Measurements from ENCODE around the gene KCNH1. TPM values are rescaled to one million over a fixed set of nuclear protein-coding genes. Genes with fewer than 3 reads are reported as not detected.

KCNH1 gene
- total RNA-seq, 2 donors from 2014 or later, result 0.40 to 0.64 TPM

DNA sequence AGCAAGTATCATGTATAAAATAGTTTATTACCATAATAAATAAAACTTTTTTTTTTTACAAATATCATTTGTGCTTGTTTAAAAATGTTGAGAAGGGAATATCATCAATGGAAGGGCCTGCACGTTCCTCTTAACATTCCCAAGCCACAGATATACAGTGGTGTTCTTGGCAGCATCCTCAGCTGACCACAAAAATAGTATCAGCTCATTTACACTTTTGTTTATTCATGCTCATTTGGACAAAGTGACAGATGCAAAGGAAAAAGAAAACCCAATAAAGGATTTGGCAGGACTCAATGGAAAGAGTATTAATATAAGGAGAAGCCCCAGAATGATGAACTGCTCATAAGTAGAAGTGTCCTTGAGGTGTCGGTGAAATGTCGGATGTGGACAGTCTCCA is 455.6 kb downstream of the KCNH1 start:
- no peaks in the 10 kb centered on the region for H3K9me3 ChIP-seq
- no peak overlapping the region for H3K9ac ChIP-seq (ENCODE audit: low read depth in 2 of 2, low read length in 2 of 2)
- H3K4me3 ChIP-seq, result no peak overlapping the region
- H3K27ac ChIP-seq, result no peak overlapping the region
- no peaks in the 10 kb centered on the region for H3K27me3 ChIP-seq
- TF ChIP-seq, protein P1, sequence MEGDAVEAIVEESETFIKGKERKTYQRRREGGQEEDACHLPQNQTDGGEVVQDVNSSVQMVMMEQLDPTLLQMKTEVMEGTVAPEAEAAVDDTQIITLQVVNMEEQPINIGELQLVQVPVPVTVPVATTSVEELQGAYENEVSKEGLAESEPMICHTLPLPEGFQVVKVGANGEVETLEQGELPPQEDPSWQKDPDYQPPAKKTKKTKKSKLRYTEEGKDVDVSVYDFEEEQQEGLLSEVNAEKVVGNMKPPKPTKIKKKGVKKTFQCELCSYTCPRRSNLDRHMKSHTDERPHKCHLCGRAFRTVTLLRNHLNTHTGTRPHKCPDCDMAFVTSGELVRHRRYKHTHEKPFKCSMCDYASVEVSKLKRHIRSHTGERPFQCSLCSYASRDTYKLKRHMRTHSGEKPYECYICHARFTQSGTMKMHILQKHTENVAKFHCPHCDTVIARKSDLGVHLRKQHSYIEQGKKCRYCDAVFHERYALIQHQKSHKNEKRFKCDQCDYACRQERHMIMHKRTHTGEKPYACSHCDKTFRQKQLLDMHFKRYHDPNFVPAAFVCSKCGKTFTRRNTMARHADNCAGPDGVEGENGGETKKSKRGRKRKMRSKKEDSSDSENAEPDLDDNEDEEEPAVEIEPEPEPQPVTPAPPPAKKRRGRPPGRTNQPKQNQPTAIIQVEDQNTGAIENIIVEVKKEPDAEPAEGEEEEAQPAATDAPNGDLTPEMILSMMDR (IDR thresholded peaks at IDR 0.05), result no peak
- no peaks in the 10 kb centered on the region for H3K4me1 ChIP-seq
- intact Hi-C loops (cut with DNase I), result no loop called here
- no peaks in the 10 kb centered on the region for H3K36me3 ChIP-seq
- DNase-seq, result no peak

DNA sequence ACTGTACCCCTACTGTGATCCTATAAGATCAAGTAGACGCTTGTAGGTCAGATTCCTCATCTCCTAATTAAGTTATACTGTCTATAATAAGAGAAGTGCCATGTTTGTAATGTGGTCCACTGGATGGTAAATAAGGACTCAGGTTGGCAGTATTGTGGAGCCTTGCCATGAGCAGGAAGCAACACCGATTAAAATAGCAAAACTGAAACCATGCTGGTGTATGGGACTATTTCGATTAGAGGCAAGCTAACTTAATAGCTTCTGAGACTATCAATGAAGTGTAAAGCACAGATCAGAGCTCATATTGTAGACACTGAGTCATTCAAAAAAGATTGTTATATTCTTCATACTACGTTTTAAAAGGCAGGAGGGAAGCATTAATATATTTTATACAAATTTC is 456.4 kb downstream of the KCNH1 start:
- TF ChIP-seq, protein P1 (IDR thresholded peaks at IDR 0.05), result no peak
- no peak overlapping the region for H3K4me3 ChIP-seq
- no peaks in the 10 kb centered on the region for H3K36me3 ChIP-seq
- no peak overlapping the region for H3K9ac ChIP-seq (ENCODE audit: low read depth in 2 of 2, low read length in 2 of 2)
- H3K9me3 ChIP-seq, result no peaks in the 10 kb centered on the region
- no peak overlapping the region for H3K27ac ChIP-seq
- no peaks in the 10 kb centered on the region for H3K27me3 ChIP-seq
- intact Hi-C loops (cut with DNase I), result no loop called here
- H3K4me1 ChIP-seq, result no peaks in the 10 kb centered on the region
- DNase-seq, result no peak

DNA sequence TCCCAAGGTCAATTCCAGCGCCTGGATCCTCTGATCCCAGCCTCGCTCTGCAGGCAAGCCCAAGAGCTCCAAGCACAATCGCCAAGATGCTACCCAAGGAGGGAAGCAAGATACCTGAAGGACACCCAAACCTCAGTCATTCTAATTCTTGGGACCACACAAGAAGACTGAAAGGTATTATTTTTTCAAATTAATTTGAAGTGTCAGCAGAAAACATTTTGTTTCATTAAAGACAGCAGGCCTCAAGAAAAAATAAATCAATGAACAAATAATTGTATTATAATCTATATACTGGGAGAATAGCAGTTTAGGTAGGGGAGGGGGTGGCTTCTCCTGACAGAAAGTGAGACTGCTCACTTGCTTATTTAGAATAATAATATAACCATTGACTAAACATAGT is 457.4 kb downstream of the KCNH1 start:
- Histone ChIP-seq H3K36me3 (no peaks in the 10 kb centered on the region), H3K4me3 (no peak overlapping the region), H3K27me3 (no peaks in the 10 kb centered on the region), H3K4me1 (no peaks in the 10 kb centered on the region), H3K9ac (ENCODE audit: low read depth in 2 of 2, low read length in 2 of 2) (no peak overlapping the region), H3K9me3 (no peaks in the 10 kb centered on the region), H3K27ac (no peak overlapping the region)
- TF ChIP-seq, protein P1 (IDR thresholded peaks at IDR 0.05), result no peak
- intact Hi-C loops (cut with DNase I), result no loop called here
- DNase-seq, result no peak

DNA sequence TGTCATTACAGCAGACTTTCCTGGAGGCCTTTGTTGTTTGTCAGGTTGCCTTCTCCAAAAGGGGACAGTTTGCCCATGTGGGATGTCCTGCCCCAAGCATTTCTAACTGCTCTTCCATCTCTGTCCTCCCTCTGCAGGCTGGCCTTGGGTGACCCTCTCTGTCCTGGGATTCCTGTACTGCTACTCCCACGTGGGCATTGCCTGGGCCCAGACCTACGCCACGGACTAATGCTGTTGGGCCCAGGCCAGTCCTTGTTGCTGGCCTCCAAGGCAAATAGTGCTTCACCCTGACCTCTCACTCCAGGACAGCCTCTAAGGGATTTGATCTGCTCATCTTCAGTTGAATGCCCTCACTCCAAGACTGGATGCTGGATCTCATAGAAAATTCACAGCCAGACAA is 459.8 kb downstream of the KCNH1 start:
- Histone ChIP-seq H3K9ac (ENCODE audit: low read depth in 2 of 2, low read length in 2 of 2) (no peak overlapping the region), H3K9me3 (no peaks in the 10 kb centered on the region), H3K4me1 (no peaks in the 10 kb centered on the region), H3K4me3 (no peak overlapping the region), H3K36me3 (no peaks in the 10 kb centered on the region), H3K27ac (no peak overlapping the region), H3K27me3 (no peaks in the 10 kb centered on the region)
- intact Hi-C loops (cut with DNase I), result no loop called here
- TF ChIP-seq, protein P1 (IDR thresholded peaks at IDR 0.05), result no peak
- no peak for DNase-seq

DNA sequence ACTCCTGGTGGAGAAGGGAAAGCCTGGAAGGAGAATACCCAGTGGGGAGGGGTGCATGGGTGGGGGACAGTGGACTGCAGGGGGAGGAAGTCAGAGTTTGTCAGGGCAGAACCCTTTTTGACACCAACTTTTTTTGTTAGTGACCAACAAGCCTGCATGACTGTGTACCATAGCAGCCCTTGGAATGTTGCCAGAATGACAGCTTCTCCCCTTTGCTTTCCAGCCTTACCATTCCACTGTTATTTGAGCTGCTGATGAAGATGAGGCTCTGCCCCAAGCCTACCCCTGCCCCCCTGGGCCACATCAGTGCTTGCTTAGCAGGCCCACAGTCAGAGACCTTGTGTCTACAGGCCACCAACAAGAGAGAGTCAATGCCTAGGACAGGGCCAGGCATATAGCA is 464.0 kb downstream of the KCNH1 start:
- Histone ChIP-seq H3K4me1 (no peaks in the 10 kb centered on the region), H3K27me3 (no peaks in the 10 kb centered on the region), H3K4me3 (no peak overlapping the region), H3K9me3 (no peaks in the 10 kb centered on the region), H3K27ac (no peak overlapping the region), H3K36me3 (no peaks in the 10 kb centered on the region), H3K9ac (ENCODE audit: low read depth in 2 of 2, low read length in 2 of 2) (no peak overlapping the region)
- intact Hi-C loops (cut with DNase I), result no loop called here
- TF ChIP-seq, protein P1 (IDR thresholded peaks at IDR 0.05), result no peak
- DNase-seq, result no peak
